Activated T-cell treated with anti-CD3 and anti-CD28 coated beads, Interleukin-2, amount 50 U/mL, for 1 hour (primary cell): ENCODE data around the gene SREK1IP1.

Experiments
- DNase-seq: peaks from one replicate; pipeline ENCODE4 v3.0.0-alpha.2; 2020

SREK1IP1 gene

DNA sequence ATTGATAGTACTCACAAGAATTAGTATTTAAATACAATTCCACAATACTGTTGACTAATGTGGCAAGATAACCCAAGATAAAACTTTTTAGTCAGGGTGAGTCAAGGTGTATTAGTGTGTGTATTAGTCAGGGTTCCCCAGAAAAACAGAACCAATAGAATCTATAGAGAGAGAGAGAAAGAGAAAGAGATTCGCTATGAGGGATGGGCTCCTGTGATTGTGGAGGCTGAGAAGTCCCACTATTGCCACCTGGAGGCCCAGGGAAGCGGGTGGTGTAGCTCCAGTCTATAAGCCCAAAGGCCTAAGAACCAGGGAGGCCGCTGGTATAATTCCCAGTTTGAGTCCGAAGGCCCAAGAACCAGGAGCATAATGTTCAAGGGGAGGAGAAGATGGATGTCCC lies 88.2 kb downstream of the SREK1IP1 start:
- DNase-seq = no peak

GRCh38 chr5:64678374-64678773 lies 90.1 kb downstream of the SREK1IP1 start:
- DNase-seq = no peak

DNA sequence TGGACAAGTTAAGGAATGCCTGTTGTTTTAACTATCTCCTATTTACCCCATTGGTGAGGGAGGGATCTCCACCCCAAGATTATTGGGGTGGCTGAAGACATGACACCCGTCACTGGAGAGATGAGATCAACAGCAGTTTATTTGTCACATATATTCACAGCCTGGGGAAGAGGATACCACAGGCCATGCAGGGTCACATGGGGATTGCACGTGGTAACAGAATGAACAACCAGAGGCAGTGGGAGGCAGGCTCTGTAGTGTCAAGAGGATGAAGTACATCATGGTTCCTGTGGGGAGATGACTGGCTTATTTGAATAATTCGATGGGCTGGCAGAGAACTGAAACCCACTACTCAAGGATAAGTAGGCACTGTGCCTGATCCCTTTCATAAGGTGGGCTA lies 96.8 kb downstream of the SREK1IP1 start:
- no peak for DNase-seq

DNA sequence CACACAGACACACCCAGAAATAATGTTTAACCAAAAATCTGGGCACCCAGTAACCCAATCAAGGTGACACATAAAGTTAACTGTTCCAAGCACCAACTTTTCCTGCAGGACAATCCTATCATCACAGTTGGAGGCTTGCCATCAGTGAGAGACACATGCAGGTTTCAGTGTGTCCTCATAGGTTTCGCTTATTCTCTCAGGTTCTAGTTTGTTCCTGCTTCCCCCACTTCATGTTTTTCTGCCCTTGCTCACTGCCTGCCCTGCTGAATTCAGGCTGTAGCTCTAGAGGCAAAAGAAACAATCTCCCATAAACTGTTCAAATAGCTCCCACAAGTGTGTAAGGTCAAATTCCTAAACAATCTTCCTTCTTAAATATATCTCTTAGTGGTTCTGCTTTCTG lies 98.2 kb downstream of the SREK1IP1 start:
- no peak for DNase-seq
